ENCODE results near the gene SYNJ2.

Gene SYNJ2

GRCh38 chr6:158018851-158019361 is 37.2 kb downstream of the SYNJ2 start:
- Histone ChIP-seq H2AFZ (ENCODE audit: low read depth, low read length) (no peak overlapping the region), H3K9me3 (ENCODE audit: insufficient read depth, low read length) (no peaks in the 10 kb centered on the region), H4K20me1 (ENCODE audit: insufficient read depth, low read length) (no peaks in the 10 kb centered on the region), H3K4me3 (ENCODE audit: low read length) (no peak overlapping the region), H3K27me3 (ENCODE audit: low read depth, low read length) (no peaks in the 10 kb centered on the region), H3K27ac (ENCODE audit: low read length) (no peak overlapping the region), H3K4me2 (ENCODE audit: low read length) (no peak overlapping the region), H3K79me2 (ENCODE audit: low read length) (peaks cover 16% of the 10 kb centered on the region), H3K36me3 (replicated peaks; ENCODE audit: low read depth, low read length) (no peaks in the 10 kb centered on the region), H3K4me1 (ENCODE audit: low read length) (peaks cover 12% of the 10 kb centered on the region), H3K9ac (ENCODE audit: low read length) (no peak overlapping the region)
- TF ChIP-seq, protein P1, sequence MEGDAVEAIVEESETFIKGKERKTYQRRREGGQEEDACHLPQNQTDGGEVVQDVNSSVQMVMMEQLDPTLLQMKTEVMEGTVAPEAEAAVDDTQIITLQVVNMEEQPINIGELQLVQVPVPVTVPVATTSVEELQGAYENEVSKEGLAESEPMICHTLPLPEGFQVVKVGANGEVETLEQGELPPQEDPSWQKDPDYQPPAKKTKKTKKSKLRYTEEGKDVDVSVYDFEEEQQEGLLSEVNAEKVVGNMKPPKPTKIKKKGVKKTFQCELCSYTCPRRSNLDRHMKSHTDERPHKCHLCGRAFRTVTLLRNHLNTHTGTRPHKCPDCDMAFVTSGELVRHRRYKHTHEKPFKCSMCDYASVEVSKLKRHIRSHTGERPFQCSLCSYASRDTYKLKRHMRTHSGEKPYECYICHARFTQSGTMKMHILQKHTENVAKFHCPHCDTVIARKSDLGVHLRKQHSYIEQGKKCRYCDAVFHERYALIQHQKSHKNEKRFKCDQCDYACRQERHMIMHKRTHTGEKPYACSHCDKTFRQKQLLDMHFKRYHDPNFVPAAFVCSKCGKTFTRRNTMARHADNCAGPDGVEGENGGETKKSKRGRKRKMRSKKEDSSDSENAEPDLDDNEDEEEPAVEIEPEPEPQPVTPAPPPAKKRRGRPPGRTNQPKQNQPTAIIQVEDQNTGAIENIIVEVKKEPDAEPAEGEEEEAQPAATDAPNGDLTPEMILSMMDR (IDR thresholded peaks at IDR 0.05; ENCODE audit: low read depth, low read length): no peak
- no peak for TF ChIP-seq EZH2phosphoT487 (IDR thresholded peaks at IDR 0.05; ENCODE audit: low read depth)

DNA sequence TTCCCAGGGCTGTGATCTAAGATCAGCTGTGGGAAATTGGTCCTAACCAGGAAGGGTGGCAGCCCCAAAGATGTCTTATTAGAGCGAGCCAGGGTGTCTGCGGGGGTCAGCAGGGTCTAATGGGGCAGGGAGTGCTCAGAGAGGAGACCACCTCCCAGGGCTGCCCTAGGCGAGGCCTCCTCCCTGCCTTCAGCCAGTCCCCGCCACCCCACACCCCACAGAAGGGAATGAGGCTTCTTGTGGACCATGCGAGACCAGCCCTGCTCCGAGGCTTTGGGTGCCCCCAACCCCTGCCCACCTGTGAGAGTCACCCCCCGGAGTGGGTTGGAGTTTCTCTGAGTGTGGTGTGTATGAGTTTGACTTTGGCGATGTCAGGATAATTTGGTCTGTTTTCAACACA is 37.8 kb downstream of the SYNJ2 start:
- H3K4me3 ChIP-seq (ENCODE audit: low read length): no peak overlapping the region
- no peak overlapping the region for H3K27ac ChIP-seq (ENCODE audit: low read length)
- no peaks in the 10 kb centered on the region for H4K20me1 ChIP-seq (ENCODE audit: insufficient read depth, low read length)
- peaks cover 9% of the 10 kb centered on the region for H3K4me1 ChIP-seq (ENCODE audit: low read length)
- no peak overlapping the region for H3K9ac ChIP-seq (ENCODE audit: low read length)
- H3K36me3 ChIP-seq (replicated peaks; ENCODE audit: low read depth, low read length): no peaks in the 10 kb centered on the region
- no peak overlapping the region for H3K4me2 ChIP-seq (ENCODE audit: low read length)
- H3K27me3 ChIP-seq (ENCODE audit: low read depth, low read length): no peaks in the 10 kb centered on the region
- peaks cover 11% of the 10 kb centered on the region for H3K79me2 ChIP-seq (ENCODE audit: low read length)
- TF ChIP-seq, protein P1 (IDR thresholded peaks at IDR 0.05; ENCODE audit: low read depth, low read length): no peak
- TF ChIP-seq EZH2phosphoT487 (IDR thresholded peaks at IDR 0.05; ENCODE audit: low read depth): no peak
- H2AFZ ChIP-seq (ENCODE audit: low read depth, low read length): no peak overlapping the region
- no peaks in the 10 kb centered on the region for H3K9me3 ChIP-seq (ENCODE audit: insufficient read depth, low read length)

- Histone ChIP-seq H3K9me3 (ENCODE audit: insufficient read depth, low read length) (no peaks in the 10 kb centered on the region), H3K27me3 (ENCODE audit: low read depth, low read length) (no peaks in the 10 kb centered on the region), H3K4me1 (ENCODE audit: low read length) (no peaks in the 10 kb centered on the region; the same call in 1 of the 2 replicates), H3K4me3 (ENCODE audit: low read length) (no peak overlapping the region), H3K79me2 (ENCODE audit: low read length) (peaks cover 2% of the 10 kb centered on the region), H4K20me1 (ENCODE audit: insufficient read depth, low read length) (no peaks in the 10 kb centered on the region), H3K9ac (ENCODE audit: low read length) (no peak overlapping the region), H3K36me3 (replicated peaks; ENCODE audit: low read depth, low read length) (no peaks in the 10 kb centered on the region), H2AFZ (ENCODE audit: low read depth, low read length) (no peak overlapping the region), H3K27ac (ENCODE audit: low read length) (no peak overlapping the region), H3K4me2 (ENCODE audit: low read length) (no peak overlapping the region)
- no peak for TF ChIP-seq EZH2phosphoT487 (IDR thresholded peaks at IDR 0.05; ENCODE audit: low read depth)
- TF ChIP-seq, protein P1 (IDR thresholded peaks at IDR 0.05; ENCODE audit: low read depth, low read length): no peak
These were observed 38.6 kb downstream of the SYNJ2 start for GRCh38 chr6:158020272-158020711.

GRCh38 chr6:158020811-158021210 is 39.1 kb downstream of the SYNJ2 start:
- H2AFZ ChIP-seq (ENCODE audit: low read depth, low read length): no peak overlapping the region
- TF ChIP-seq, protein P1 (IDR thresholded peaks at IDR 0.05; ENCODE audit: low read depth, low read length): no peak
- TF ChIP-seq EZH2phosphoT487 (IDR thresholded peaks at IDR 0.05; ENCODE audit: low read depth): no peak
- no peaks in the 10 kb centered on the region for H3K79me2 ChIP-seq (ENCODE audit: low read length)
- H3K4me2 ChIP-seq (ENCODE audit: low read length): no peak overlapping the region
- H3K27me3 ChIP-seq (ENCODE audit: low read depth, low read length): no peaks in the 10 kb centered on the region
- no peak overlapping the region for H3K9ac ChIP-seq (ENCODE audit: low read length)
- peaks cover 1% of the 10 kb centered on the region; the same call in 1 of the 2 replicates for H3K4me1 ChIP-seq (ENCODE audit: low read length)
- no peaks in the 10 kb centered on the region for H3K9me3 ChIP-seq (ENCODE audit: insufficient read depth, low read length)
- no peak overlapping the region for H3K27ac ChIP-seq (ENCODE audit: low read length)
- H4K20me1 ChIP-seq (ENCODE audit: insufficient read depth, low read length): no peaks in the 10 kb centered on the region
- no peaks in the 10 kb centered on the region for H3K36me3 ChIP-seq (replicated peaks; ENCODE audit: low read depth, low read length)
- H3K4me3 ChIP-seq (ENCODE audit: low read length): no peak overlapping the region
